ENCODE measurements around the gene THOP1.

Gene THOP1

DNA sequence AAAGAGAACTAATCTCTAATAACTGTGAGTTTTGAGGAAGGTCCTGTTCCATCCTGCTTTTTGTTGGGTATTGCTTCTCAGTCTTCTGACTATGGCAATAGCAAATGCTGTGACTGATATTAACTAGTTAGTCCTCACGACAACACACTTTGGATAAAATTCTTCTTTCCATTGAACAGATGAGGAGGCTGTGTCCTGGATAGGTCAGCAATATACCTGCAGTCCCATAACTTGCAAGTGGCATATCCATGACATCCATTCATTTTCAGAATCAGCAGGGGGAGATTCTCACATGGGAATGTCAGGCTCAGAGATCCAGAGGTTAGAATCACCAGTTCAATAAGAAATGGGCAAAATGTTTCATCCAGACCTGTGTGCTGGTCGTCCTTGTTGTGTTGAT lies 41.7 kb downstream of the THOP1 start:
- Histone ChIP-seq H3K27ac (replicated peaks) (no peak overlapping the region), H3K4me3 (replicated peaks; ENCODE audit: insufficient read depth, low read length) (no peak overlapping the region), H3K27me3 (ENCODE audit: insufficient read depth, poor library complexity, severe bottlenecking) (no peaks in the 10 kb centered on the region)
- TF ChIP-seq, protein P1, sequence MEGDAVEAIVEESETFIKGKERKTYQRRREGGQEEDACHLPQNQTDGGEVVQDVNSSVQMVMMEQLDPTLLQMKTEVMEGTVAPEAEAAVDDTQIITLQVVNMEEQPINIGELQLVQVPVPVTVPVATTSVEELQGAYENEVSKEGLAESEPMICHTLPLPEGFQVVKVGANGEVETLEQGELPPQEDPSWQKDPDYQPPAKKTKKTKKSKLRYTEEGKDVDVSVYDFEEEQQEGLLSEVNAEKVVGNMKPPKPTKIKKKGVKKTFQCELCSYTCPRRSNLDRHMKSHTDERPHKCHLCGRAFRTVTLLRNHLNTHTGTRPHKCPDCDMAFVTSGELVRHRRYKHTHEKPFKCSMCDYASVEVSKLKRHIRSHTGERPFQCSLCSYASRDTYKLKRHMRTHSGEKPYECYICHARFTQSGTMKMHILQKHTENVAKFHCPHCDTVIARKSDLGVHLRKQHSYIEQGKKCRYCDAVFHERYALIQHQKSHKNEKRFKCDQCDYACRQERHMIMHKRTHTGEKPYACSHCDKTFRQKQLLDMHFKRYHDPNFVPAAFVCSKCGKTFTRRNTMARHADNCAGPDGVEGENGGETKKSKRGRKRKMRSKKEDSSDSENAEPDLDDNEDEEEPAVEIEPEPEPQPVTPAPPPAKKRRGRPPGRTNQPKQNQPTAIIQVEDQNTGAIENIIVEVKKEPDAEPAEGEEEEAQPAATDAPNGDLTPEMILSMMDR (IDR thresholded peaks at IDR 0.05; ENCODE audit: insufficient read depth, low read length) = no peak
- no peak for TF ChIP-seq GABPA (IDR thresholded peaks at IDR 0.05; ENCODE audit: low read depth)
- no peak for TF ChIP-seq SPI1 (IDR thresholded peaks at IDR 0.05; ENCODE audit: borderline replicate concordance, low read depth)
- TF ChIP-seq, protein P2, sequence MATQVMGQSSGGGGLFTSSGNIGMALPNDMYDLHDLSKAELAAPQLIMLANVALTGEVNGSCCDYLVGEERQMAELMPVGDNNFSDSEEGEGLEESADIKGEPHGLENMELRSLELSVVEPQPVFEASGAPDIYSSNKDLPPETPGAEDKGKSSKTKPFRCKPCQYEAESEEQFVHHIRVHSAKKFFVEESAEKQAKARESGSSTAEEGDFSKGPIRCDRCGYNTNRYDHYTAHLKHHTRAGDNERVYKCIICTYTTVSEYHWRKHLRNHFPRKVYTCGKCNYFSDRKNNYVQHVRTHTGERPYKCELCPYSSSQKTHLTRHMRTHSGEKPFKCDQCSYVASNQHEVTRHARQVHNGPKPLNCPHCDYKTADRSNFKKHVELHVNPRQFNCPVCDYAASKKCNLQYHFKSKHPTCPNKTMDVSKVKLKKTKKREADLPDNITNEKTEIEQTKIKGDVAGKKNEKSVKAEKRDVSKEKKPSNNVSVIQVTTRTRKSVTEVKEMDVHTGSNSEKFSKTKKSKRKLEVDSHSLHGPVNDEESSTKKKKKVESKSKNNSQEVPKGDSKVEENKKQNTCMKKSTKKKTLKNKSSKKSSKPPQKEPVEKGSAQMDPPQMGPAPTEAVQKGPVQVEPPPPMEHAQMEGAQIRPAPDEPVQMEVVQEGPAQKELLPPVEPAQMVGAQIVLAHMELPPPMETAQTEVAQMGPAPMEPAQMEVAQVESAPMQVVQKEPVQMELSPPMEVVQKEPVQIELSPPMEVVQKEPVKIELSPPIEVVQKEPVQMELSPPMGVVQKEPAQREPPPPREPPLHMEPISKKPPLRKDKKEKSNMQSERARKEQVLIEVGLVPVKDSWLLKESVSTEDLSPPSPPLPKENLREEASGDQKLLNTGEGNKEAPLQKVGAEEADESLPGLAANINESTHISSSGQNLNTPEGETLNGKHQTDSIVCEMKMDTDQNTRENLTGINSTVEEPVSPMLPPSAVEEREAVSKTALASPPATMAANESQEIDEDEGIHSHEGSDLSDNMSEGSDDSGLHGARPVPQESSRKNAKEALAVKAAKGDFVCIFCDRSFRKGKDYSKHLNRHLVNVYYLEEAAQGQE (IDR thresholded peaks at IDR 0.05; ENCODE audit: insufficient replicate concordance, low read depth) = no peak
- TF ChIP-seq POLR2AphosphoS5 (IDR thresholded peaks at IDR 0.05; ENCODE audit: low read depth) = no peak
- no peak for DNase-seq (ENCODE audit: low read depth in 1 of 2, low spot score in 1 of 2)

DNA sequence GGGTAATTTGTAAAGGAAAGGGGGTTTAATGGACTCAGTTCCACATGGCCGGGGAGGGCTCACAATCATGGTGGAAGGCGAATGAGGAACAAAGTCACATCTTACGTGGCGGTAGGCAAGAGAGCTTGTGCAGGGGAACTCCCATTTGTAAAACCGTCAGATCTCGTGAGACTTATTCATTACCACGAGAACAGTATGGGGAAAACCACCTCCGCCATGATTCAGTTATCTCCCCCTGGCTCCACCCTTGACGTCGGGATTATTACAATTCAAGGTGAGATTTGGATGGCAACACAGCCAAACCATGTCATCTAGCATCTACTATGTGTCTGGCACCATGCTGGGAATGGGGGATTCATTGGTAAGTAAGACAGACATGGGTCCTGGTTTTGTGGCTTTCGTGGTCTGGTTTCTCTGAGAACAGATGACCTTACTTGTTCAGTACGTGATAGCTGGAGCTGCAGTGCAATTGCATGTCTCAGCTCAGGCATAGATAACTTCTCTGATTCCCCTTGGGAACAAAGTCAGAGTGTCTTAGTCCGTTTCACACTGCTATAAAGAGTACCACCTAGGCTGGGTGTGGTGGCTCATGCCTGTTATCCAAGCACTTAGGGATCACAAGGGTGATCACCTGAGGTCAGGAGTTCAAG lies 42.7 kb downstream of the THOP1 start:
- TF ChIP-seq, protein P1 (IDR thresholded peaks at IDR 0.05; ENCODE audit: insufficient read depth, low read length) = no peak
- no peak overlapping the region for H3K27ac ChIP-seq (replicated peaks)
- no peaks in the 10 kb centered on the region for H3K27me3 ChIP-seq (ENCODE audit: insufficient read depth, poor library complexity, severe bottlenecking)
- DNase-seq (ENCODE audit: low read depth in 1 of 2, low spot score in 1 of 2) = no peak
- H3K4me3 ChIP-seq (replicated peaks; ENCODE audit: insufficient read depth, low read length) = no peak overlapping the region

DNA sequence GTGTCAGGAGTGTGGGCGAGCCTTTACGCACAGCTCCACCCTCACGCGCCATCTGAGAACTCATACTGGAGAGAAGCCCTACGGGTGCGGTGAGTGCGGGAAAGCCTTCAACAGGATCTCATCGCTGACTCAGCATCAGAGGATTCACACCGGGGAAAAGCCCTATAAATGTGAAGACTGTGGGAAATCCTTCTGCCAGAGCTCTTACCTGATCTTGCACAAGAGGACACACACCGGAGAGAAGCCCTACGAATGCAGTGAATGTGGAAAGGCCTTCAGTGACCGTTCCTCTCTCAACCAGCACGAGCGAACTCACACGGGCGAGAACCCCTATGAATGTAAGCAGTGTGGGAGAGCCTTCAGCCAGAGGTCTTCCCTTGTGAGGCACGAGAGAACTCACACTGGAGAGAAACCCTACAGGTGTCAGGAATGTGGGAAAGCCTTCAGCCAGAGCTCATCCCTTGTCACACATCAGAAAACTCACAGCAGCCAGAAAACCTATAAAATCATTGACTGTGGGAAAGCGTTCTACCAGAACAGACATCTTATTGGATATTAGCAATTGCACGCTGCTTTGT lies 49.1 kb downstream of the THOP1 start:
- no peak overlapping the region for H3K27ac ChIP-seq (replicated peaks)
- no peak for DNase-seq (ENCODE audit: low read depth in 1 of 2, low spot score in 1 of 2)
- TF ChIP-seq POLR2AphosphoS5 (IDR thresholded peaks at IDR 0.05; ENCODE audit: low read depth) (no peak), GABPA (IDR thresholded peaks at IDR 0.05; ENCODE audit: low read depth) (no peak), SPI1 (IDR thresholded peaks at IDR 0.05; ENCODE audit: borderline replicate concordance, low read depth) (no peak)
- TF ChIP-seq, protein P2 (IDR thresholded peaks at IDR 0.05; ENCODE audit: insufficient replicate concordance, low read depth) = no peak
- TF ChIP-seq, protein P1 (IDR thresholded peaks at IDR 0.05; ENCODE audit: insufficient read depth, low read length) = no peak
- no peak overlapping the region for H3K4me3 ChIP-seq (replicated peaks; ENCODE audit: insufficient read depth, low read length)
- no peaks in the 10 kb centered on the region for H3K27me3 ChIP-seq (ENCODE audit: insufficient read depth, poor library complexity, severe bottlenecking)

DNA sequence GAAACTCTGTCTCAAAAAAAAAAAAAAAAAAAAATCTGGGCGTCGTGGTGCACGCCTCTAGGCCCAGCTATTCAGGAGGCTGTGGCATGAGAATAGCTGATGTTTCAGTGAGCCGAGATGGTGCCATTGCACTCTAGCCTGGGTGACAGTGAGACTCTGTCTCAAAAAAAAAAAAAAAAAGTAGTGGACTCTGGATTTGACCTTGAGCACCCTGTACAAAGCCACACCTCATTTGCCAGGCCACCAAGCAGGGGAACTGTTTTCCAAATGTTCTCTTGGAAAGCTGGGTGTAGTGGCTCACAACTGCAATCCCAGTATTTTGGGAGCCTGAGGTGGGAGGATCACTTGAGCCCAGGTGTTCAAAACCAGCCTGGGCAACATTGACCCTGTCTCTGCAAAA lies 52.1 kb downstream of the THOP1 start:
- Histone ChIP-seq H3K4me3 (replicated peaks; ENCODE audit: insufficient read depth, low read length) (no peak overlapping the region), H3K27me3 (ENCODE audit: insufficient read depth, poor library complexity, severe bottlenecking) (no peaks in the 10 kb centered on the region), H3K27ac (replicated peaks) (no peak overlapping the region)
- TF ChIP-seq GABPA (IDR thresholded peaks at IDR 0.05; ENCODE audit: low read depth) (no peak), POLR2AphosphoS5 (IDR thresholded peaks at IDR 0.05; ENCODE audit: low read depth) (no peak), SPI1 (IDR thresholded peaks at IDR 0.05; ENCODE audit: borderline replicate concordance, low read depth) (no peak)
- TF ChIP-seq, protein P1 (IDR thresholded peaks at IDR 0.05; ENCODE audit: insufficient read depth, low read length) = no peak
- TF ChIP-seq, protein P2 (IDR thresholded peaks at IDR 0.05; ENCODE audit: insufficient replicate concordance, low read depth) = no peak
- DNase-seq (ENCODE audit: low read depth in 1 of 2, low spot score in 1 of 2) = no peak

All from HL-60 (cell line).